Measurements from ENCODE around the gene PML. TPM values are rescaled to one million over a fixed set of nuclear protein-coding genes. Genes with fewer than 3 reads are reported as not detected.

PML gene
- total RNA-seq, 1 experiment from 2014 or later, result 67.2 TPM

GRCh38 chr15:73955326-73955725 is 39.2 kb upstream of the PML start:
- ChIA-PET CTCF (interaction anchor here (0.6 kb wide), 1 partner anchor 385 kb away, joined by 4 read pairs; no protein-coding TSS in a partner anchor), POLR2A (ENCODE audit: unreplicated experiment) (interaction anchor here (0.6 kb wide), 1 partner anchor 93 kb away, joined by 3 read pairs; no protein-coding TSS in a partner anchor)
- Histone ChIP-seq H3K4me2 (peak overlapping the region; percentile 59), H2AFZ (no peak overlapping the region), H3K36me3 (ENCODE audit: low read depth) (no peaks in the 10 kb centered on the region), H3K79me2 (ENCODE audit: low read depth) (no peaks in the 10 kb centered on the region), H3K27me3 (ENCODE audit: insufficient read depth, low read depth) (no peaks in the 10 kb centered on the region), H3K27ac (0 out of 2 replicates have a peak overlapping the region, but pooled peaks have one; percentile 70), H3K9me2 (ENCODE audit: insufficient read depth) (no peaks in the 10 kb centered on the region), H3K4me1 (replicated peaks; ENCODE audit: insufficient read depth) (peaks cover 49% of the 10 kb centered on the region), H3K4me3 (no peak overlapping the region), H3K9me3 (ENCODE audit: insufficient read depth, low read depth) (no peaks in the 10 kb centered on the region), H4K20me1 (ENCODE audit: insufficient read depth) (no peaks in the 10 kb centered on the region), H3F3A (ENCODE audit: insufficient read depth, low read depth) (peaks cover 49% of the 10 kb centered on the region; the same call in 1 of the 2 replicates)
- intact Hi-C loops (cut with micrococcal nuclease; ENCODE audit: unreplicated experiment), result loop anchor here (5.0 kb wide), 1 partner anchor 172 kb away; no protein-coding TSS in a partner anchor
- no TSS peak for BruUV-seq (replicated peaks)
- no peak for DNase-seq
- no peak for TF ChIP-seq CTCF (conservative IDR thresholded peaks at IDR 0.05)
- TF ChIP-seq EZH2 (IDR thresholded peaks at IDR 0.05; ENCODE audit: low read depth), result no peak

DNA sequence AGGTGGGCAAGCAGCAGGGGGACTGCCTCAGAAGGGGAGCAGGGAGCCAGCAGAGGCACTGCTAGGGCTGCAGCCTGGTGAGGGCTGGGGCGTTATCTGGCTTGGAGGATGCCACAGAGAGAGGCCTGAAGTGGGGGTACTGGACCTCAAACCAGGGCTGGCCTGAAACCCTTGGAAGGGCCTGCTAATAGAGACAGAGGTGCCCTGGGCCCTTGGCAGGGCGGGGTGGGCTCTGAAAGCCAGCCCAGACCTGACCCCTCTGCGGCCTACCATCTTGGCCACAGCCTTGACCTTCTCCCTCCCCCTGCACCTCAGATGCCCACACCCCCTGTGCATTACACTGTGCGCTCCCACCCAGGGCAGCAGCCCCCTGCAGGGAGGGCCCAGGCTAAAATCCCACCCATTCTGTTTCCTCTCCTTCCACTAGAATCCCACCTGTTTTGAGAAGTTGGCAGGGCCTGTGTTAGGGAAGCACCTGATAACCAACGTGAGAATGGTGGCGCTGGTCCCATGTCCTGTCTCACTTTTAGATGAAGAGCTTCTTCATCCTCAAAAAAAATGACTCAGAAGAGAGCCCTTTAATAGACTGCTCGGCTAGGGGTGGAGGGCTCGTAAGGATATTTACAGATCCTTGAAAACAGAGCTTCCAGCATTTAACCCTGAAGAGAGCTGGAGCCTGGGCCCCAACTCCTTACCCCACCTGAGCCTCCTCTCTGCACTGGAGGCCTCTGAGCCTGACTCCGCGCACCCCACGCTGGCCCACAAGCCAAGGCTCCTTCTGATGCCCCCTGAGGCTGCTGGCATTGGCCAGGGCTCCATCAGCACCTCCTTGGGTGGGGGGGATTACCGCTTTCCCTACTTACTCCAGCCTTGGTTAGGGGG is 38.4 kb upstream of the PML start:
- TF ChIP-seq CTCF (conservative IDR thresholded peaks at IDR 0.05) (no peak), EZH2 (IDR thresholded peaks at IDR 0.05; ENCODE audit: low read depth) (no peak)
- Histone ChIP-seq H3K36me3 (ENCODE audit: low read depth) (no peaks in the 10 kb centered on the region), H3K27me3 (ENCODE audit: insufficient read depth, low read depth) (no peaks in the 10 kb centered on the region), H3K4me2 (peak overlapping the region; percentile 59), H3K4me1 (replicated peaks; ENCODE audit: insufficient read depth) (peaks cover 49% of the 10 kb centered on the region), H3F3A (ENCODE audit: insufficient read depth, low read depth) (peaks cover 43% of the 10 kb centered on the region; the same call in 1 of the 2 replicates), H3K27ac (peak overlapping the region; percentile 70), H2AFZ (no peak overlapping the region), H3K9me3 (ENCODE audit: insufficient read depth, low read depth) (no peaks in the 10 kb centered on the region), H4K20me1 (ENCODE audit: insufficient read depth) (no peaks in the 10 kb centered on the region), H3K79me2 (ENCODE audit: low read depth) (no peaks in the 10 kb centered on the region), H3K4me3 (no peak overlapping the region; the same call in 1 of the 2 replicates), H3K9me2 (ENCODE audit: insufficient read depth) (no peaks in the 10 kb centered on the region)
- DNase-seq, result no peak
- ChIA-PET POLR2A (ENCODE audit: unreplicated experiment) (interaction anchor here (0.6 kb wide), 2 partner anchors 93 to 323 kb away, joined by 3 read pairs; partner anchors contain the start of gene NPTN), CTCF (interaction anchor here (0.5 to 1.6 kb wide), 7 partner anchors 30 to 1242 kb away, joined by 3 to 9 read pairs (median 3); partner anchors contain the start of gene LOXL1)
- intact Hi-C loops (cut with micrococcal nuclease; ENCODE audit: unreplicated experiment), result loop anchor here (5.0 kb wide), 1 partner anchor 171 kb away; no protein-coding TSS in a partner anchor
- TSS peak; percentile 79 for BruUV-seq (replicated peaks)

- Histone ChIP-seq H3K36me3 (ENCODE audit: low read depth) (no peaks in the 10 kb centered on the region), H3K27me3 (ENCODE audit: insufficient read depth, low read depth) (no peaks in the 10 kb centered on the region), H3K4me3 (peak overlapping the region; percentile 29; the same call in 1 of the 2 replicates), H3K4me1 (replicated peaks; ENCODE audit: insufficient read depth) (peaks cover 49% of the 10 kb centered on the region), H3K27ac (peak overlapping the region; percentile 83), H3K9me2 (ENCODE audit: insufficient read depth) (no peaks in the 10 kb centered on the region), H4K20me1 (ENCODE audit: insufficient read depth) (no peaks in the 10 kb centered on the region), H3K9me3 (ENCODE audit: insufficient read depth, low read depth) (no peaks in the 10 kb centered on the region), H3K4me2 (peak overlapping the region; percentile 59), H3F3A (ENCODE audit: insufficient read depth, low read depth) (peaks cover 38% of the 10 kb centered on the region; the same call in 1 of the 2 replicates), H2AFZ (no peak overlapping the region), H3K79me2 (ENCODE audit: low read depth) (no peaks in the 10 kb centered on the region)
- BruUV-seq (replicated peaks), result no TSS peak
- TF ChIP-seq CTCF (conservative IDR thresholded peaks at IDR 0.05) (no peak), EZH2 (IDR thresholded peaks at IDR 0.05; ENCODE audit: low read depth) (no peak)
- CTCF ChIA-PET, result interaction anchor here (0.6 to 1.6 kb wide), 5 partner anchors 30 to 1242 kb away, joined by 3 to 9 read pairs (median 3); partner anchors contain the start of gene LOXL1
- intact Hi-C loops (cut with micrococcal nuclease; ENCODE audit: unreplicated experiment), result loop anchor here (5.0 kb wide), 1 partner anchor 171 kb away; no protein-coding TSS in a partner anchor
- POLR2A ChIA-PET (ENCODE audit: unreplicated experiment), result no interaction called here
- peak; percentile 95 to 96 for DNase-seq
Measured at GRCh38 chr15:73956743-73957135, 37.8 kb upstream of the PML start.

All from PC-9 (cell line).